Measurements from ENCODE around the gene FZD1.
A peak's percentile ranks its signal among the peaks of the same experiment; 100 is the strongest.

FZD1 gene
- 8.1 to 80.3 (median 21.0) reads per million in 18 experiments for total RNA-seq

- peak; percentile 98 for DNase-seq
These were observed at the start of gene FZD1 for GRCh38 chr7:91264046-91264923. TSS of gene FZD1 (plus strand) at chr7:91264433. CDS start at chr7:91264881, 448 bp downstream.

- no peak for DNase-seq
These were observed 37.8 kb upstream of the FZD1 start for GRCh38 chr7:91226411-91226810.

- no peak for DNase-seq
These were observed 35.9 kb upstream of the FZD1 start for GRCh38 chr7:91228327-91228726.

GRCh38 chr7:91228927-91229558 is 35.2 kb upstream of the FZD1 start:
- no peak for DNase-seq

- no peak for DNase-seq
These were observed 34.1 kb upstream of the FZD1 start for GRCh38 chr7:91230100-91230499.

GRCh38 chr7:91230503-91230902 is 33.7 kb upstream of the FZD1 start:
- DNase-seq = no peak

- no peak for DNase-seq
These were observed 31.0 kb upstream of the FZD1 start for GRCh38 chr7:91233212-91233611.

- no peak for DNase-seq
These were observed 28.9 kb upstream of the FZD1 start for GRCh38 chr7:91235211-91235832.

GRCh38 chr7:91239171-91239604 is 25.0 kb upstream of the FZD1 start:
- peak; percentile 30 to 52 for DNase-seq

- DNase-seq = no peak
These were observed 24.5 kb upstream of the FZD1 start for GRCh38 chr7:91239772-91240171.

GRCh38 chr7:91240376-91240941 is 23.8 kb upstream of the FZD1 start:
- DNase-seq = peak; percentile 34 to 70

GRCh38 chr7:91242097-91242844 is 22.0 kb upstream of the FZD1 start:
- no peak for DNase-seq

- DNase-seq = no peak
These were observed 20.5 kb upstream of the FZD1 start for GRCh38 chr7:91243591-91244301.

- peak in 1 of 2 donors; percentile 6 for DNase-seq
These were observed 16.7 kb upstream of the FZD1 start for GRCh38 chr7:91247500-91247899.

GRCh38 chr7:91248996-91249395 is 15.2 kb upstream of the FZD1 start:
- DNase-seq = no peak

GRCh38 chr7:91249506-91250233 is 14.6 kb upstream of the FZD1 start:
- no peak for DNase-seq

- DNase-seq = no peak
These were observed 13.5 kb upstream of the FZD1 start for GRCh38 chr7:91250706-91251105.

GRCh38 chr7:91251877-91252276 is 12.4 kb upstream of the FZD1 start:
- no peak for DNase-seq

- DNase-seq = peak; percentile 22 to 30
These were observed 718 bp upstream of the FZD1 start for GRCh38 chr7:91263384-91264045.
